HepG2 (cell line): ENCODE measurements around the gene CEMP1. TPM values are rescaled to one million over a fixed set of nuclear protein-coding genes. Genes with fewer than 3 reads are reported as not detected.

ENCODE experiments used
- ASH2L ChIP-seq: fragments of 300-600, 200-600 bp; sonication (generic); IDR thresholded peaks from 2 replicates; pipeline ENCODE4 v1.7.0; 2017; ENCODE audit warnings: low read depth, mild to moderate bottlenecking, moderate library complexity, mixed read lengths, low read length; ENCODE audit not compliant: insufficient read length
- BRD4 ChIP-seq: sonication (generic); formaldehyde crosslinking; IDR thresholded peaks from 2 replicates; pipeline ENCODE4 v1.4.0; 2020; ENCODE audit warnings: missing genetic modification reagents
- CENPBD1 ChIP-seq: sonication (generic); formaldehyde crosslinking; IDR thresholded peaks from 2 replicates; pipeline ENCODE4 v1.8.0; 2022; ENCODE audit warnings: missing genetic modification reagents, low read depth, mild to moderate bottlenecking, borderline replicate concordance
- CHD4 ChIP-seq: fragments of 200-600 bp; sonication (generic); IDR thresholded peaks from 2 replicates; pipeline ENCODE4 v1.7.0; 2017; ENCODE audit warnings: mild to moderate bottlenecking, low read length, borderline replicate concordance
- ERF ChIP-seq: IDR thresholded peaks from 2 replicates; pipeline ENCODE4 v1.6.1; 2018; ENCODE audit warnings: missing biosample characterization, missing genetic modification reagents
- KDM1A ChIP-seq: IDR thresholded peaks from 2 replicates; pipeline ENCODE4 v1.6.1; 2016; ENCODE audit warnings: missing compliant biosample characterization
- NCOA1 ChIP-seq: sonication (generic); formaldehyde crosslinking; IDR thresholded peaks from 2 replicates; pipeline ENCODE4 v1.9.0; 2021; ENCODE audit warnings: missing genetic modification reagents
- PITX1 ChIP-seq: sonication (generic); formaldehyde crosslinking; IDR thresholded peaks from 2 replicates; pipeline ENCODE4 v1.5.1; 2020; ENCODE audit warnings: mild to moderate bottlenecking, missing genetic modification reagents
- PLSCR1 ChIP-seq: sonication (generic); formaldehyde crosslinking; IDR thresholded peaks from 2 replicates; pipeline ENCODE4 v1.5.0; 2020; ENCODE audit warnings: missing genetic modification reagents, mild to moderate bottlenecking, borderline replicate concordance
- RBAK ChIP-seq: sonication (generic); formaldehyde crosslinking; IDR thresholded peaks from 2 replicates; pipeline ENCODE4 v1.5.1; 2020; ENCODE audit warnings: mild to moderate bottlenecking, missing genetic modification reagents
- SMAD3 ChIP-seq: sonication (generic); formaldehyde crosslinking; IDR thresholded peaks from 2 replicates; pipeline ENCODE4 v1.4.0; 2020; ENCODE audit warnings: missing genetic modification reagents
- SMYD3 ChIP-seq: sonication (generic); formaldehyde crosslinking; IDR thresholded peaks from 2 replicates; pipeline ENCODE4 v1.8.1; 2023; ENCODE audit warnings: mild to moderate bottlenecking, missing genetic modification reagents
- SRY ChIP-seq: sonication (generic); formaldehyde crosslinking; IDR thresholded peaks from 2 replicates; pipeline ENCODE4 v1.8.0; 2022; ENCODE audit warnings: mild to moderate bottlenecking, missing genetic modification reagents
- TOPORS ChIP-seq: sonication (generic); formaldehyde crosslinking; IDR thresholded peaks from 2 replicates; pipeline ENCODE4 v1.8.0; 2023; ENCODE audit warnings: mild to moderate bottlenecking, missing genetic modification reagents
- TSC22D2 ChIP-seq: sonication (generic); formaldehyde crosslinking; IDR thresholded peaks from 2 replicates; pipeline ENCODE4 v1.5.1; 2020; ENCODE audit warnings: missing genetic modification reagents, mild to moderate bottlenecking, borderline replicate concordance
- ZNF101 ChIP-seq: sonication (generic); formaldehyde crosslinking; IDR thresholded peaks from 2 replicates; pipeline ENCODE4 v1.4.0; 2020; ENCODE audit warnings: mild to moderate bottlenecking, low read depth, missing genetic modification reagents, borderline replicate concordance
- ZNF18 ChIP-seq: sonication (generic); formaldehyde crosslinking; IDR thresholded peaks from 2 replicates; pipeline ENCODE4 v1.8.0; 2022; ENCODE audit warnings: mild to moderate bottlenecking, missing genetic modification reagents; ENCODE audit not compliant: insufficient replicate concordance
- ZNF281 ChIP-seq: sonication (generic); formaldehyde crosslinking; IDR thresholded peaks from 2 replicates; pipeline ENCODE4 v1.4.0; 2020; ENCODE audit warnings: missing genetic modification reagents, borderline replicate concordance
- ZNF383 ChIP-seq: sonication (generic); formaldehyde crosslinking; IDR thresholded peaks from 2 replicates; pipeline ENCODE4 v1.4.0; 2020; ENCODE audit warnings: missing genetic modification reagents, mild to moderate bottlenecking, borderline replicate concordance
- ZNF432 ChIP-seq: sonication (generic); formaldehyde crosslinking; IDR thresholded peaks from 2 replicates; pipeline ENCODE4 v1.5.0; 2020; ENCODE audit warnings: missing genetic modification reagents, mild to moderate bottlenecking, borderline replicate concordance
- ZNF710 ChIP-seq: sonication (generic); formaldehyde crosslinking; IDR thresholded peaks from 2 replicates; pipeline ENCODE4 v1.5.0; 2020; ENCODE audit warnings: mild to moderate bottlenecking, missing genetic modification reagents, borderline replicate concordance
- ZNF83 ChIP-seq: sonication (generic); formaldehyde crosslinking; IDR thresholded peaks from 2 replicates; pipeline ENCODE4 v1.4.0; 2020; ENCODE audit warnings: missing genetic modification reagents, mild to moderate bottlenecking, borderline replicate concordance
- polyA plus RNA-seq, 8 experiments: library from polyadenylated mRNA; depleted of rRNA in 3 of 8; stranded (reverse) in 7 of 8; unstranded in 1 of 8; fragments of >200 nt; fragmentation: Illumina TruSeq in 4 of 8; extraction: Trizol in 4 of 8; gene quantifications; 2 replicates each; pipeline versions ENCODE4 v1.2.1 to v1.2.3, GENCODE V29; 2011 to 2016; ENCODE audit warnings: low read depth in 4 of 8, missing spikeins in 1 of 8, mixed read lengths in 1 of 8; ENCODE audit not compliant: insufficient read depth in 1 of 8
- total RNA-seq, 5 experiments: library from RNA; depleted of rRNA; stranded (reverse); fragments of >200 nt; fragmentation: Illumina TruSeq; extraction: Trizol; gene quantifications; 2 replicates each; pipeline ENCODE4 v1.2.3, GENCODE V29; 2016; ENCODE audit warnings: low read depth in 1 of 5

Gene CEMP1
- total and polyA plus RNA-seq, 2 of the 13 experiments (the other 11 are each of a cell fraction or from before 2014, with no cell fraction given), result not detected

- TF ChIP-seq ZNF710 (CRISPR knock-in tag) (peak; percentile 89; the same call in 1 of the 2 replicates), NCOA1 (CRISPR knock-in tag) (0 out of 2 replicates have a peak, but pooled peaks have one; percentile 46), SMYD3 (CRISPR knock-in tag) (peak; percentile 36; the same call in 1 of the 2 replicates), SMAD3 (peak; percentile 72; the same call in 1 of the 2 replicates), PITX1 (peak; percentile 76; the same call in 1 of the 2 replicates), KDM1A (CRISPR knock-in tag) (no peak), ZNF83 (CRISPR knock-in tag) (no peak), ZNF18 (CRISPR knock-in tag) (peak; percentile 76), CHD4 (no peak), ZNF383 (CRISPR knock-in tag) (no peak), ASH2L (peak; percentile 86), ZNF101 (CRISPR knock-in tag) (no peak), ZNF281 (CRISPR knock-in tag) (peak; percentile 53; the same call in 1 of the 2 replicates), PLSCR1 (CRISPR knock-in tag) (no peak), ERF (CRISPR knock-in tag) (0 out of 2 replicates have a peak, but pooled peaks have one; percentile 16), TSC22D2 (CRISPR knock-in tag) (no peak), TOPORS (CRISPR knock-in tag) (peak; percentile 9; the same call in 1 of the 2 replicates), CENPBD1 (CRISPR knock-in tag) (peak; percentile 22; the same call in 1 of the 2 replicates), BRD4 (CRISPR knock-in tag) (no peak), ZNF432 (CRISPR knock-in tag) (no peak), RBAK (CRISPR knock-in tag) (no peak), SRY (CRISPR knock-in tag) (0 out of 2 replicates have a peak, but pooled peaks have one; percentile 23)
These were observed 6.8 kb downstream of the CEMP1 start (continued) for GRCh38 chr16:2524339-2524938.
